Mesenchymal stem cell (in vitro differentiated cells and primary cell): ENCODE measurements around the gene NUAK1.
A peak's percentile ranks its signal among the peaks of the same experiment; 100 is the strongest.

ENCODE experiments used
- DNase-seq: peaks from one replicate; pipeline ENCODE4 v3.0.0-alpha.2; 2013
- H2AFZ ChIP-seq: one replicate; pipeline ENCODE4 v1.6.1; 2013; ENCODE audit warnings: low read depth, mild to moderate bottlenecking, control low read depth, inconsistent platforms, low read length, moderate library complexity
- H2AK5ac ChIP-seq: 2 replicates; pipeline ENCODE4 v1.6.1; 2013; ENCODE audit warnings: low read length, moderate library complexity, mild to moderate bottlenecking, inconsistent platforms; ENCODE audit not compliant: severe bottlenecking
- H2BK120ac ChIP-seq: one replicate; pipeline ENCODE4 v1.6.1; 2013; ENCODE audit warnings: low read depth, mild to moderate bottlenecking, inconsistent platforms, low read length, moderate library complexity
- H2BK12ac ChIP-seq, 2 experiments: one replicate each; pipeline ENCODE4 v1.6.1; 2013; ENCODE audit warnings: inconsistent platforms in 2 of 2, low read length in 2 of 2, mild to moderate bottlenecking in 2 of 2, moderate library complexity in 2 of 2, control low read depth in 1 of 2
- H2BK15ac ChIP-seq: one replicate; pipeline ENCODE4 v1.6.1; 2013; ENCODE audit warnings: mild to moderate bottlenecking, low read depth, inconsistent platforms; ENCODE audit not compliant: poor library complexity, severe bottlenecking
- H2BK5ac ChIP-seq: 2 replicates; pipeline ENCODE4 v1.6.1; 2013; ENCODE audit warnings: low read depth, mild to moderate bottlenecking, low read length, control low read depth, inconsistent platforms; ENCODE audit not compliant: poor library complexity, severe bottlenecking
- H3K14ac ChIP-seq, 2 experiments: one replicate each; pipeline ENCODE4 v1.6.1; 2013; ENCODE audit warnings: inconsistent platforms in 2 of 2, low read length in 2 of 2, control low read depth in 1 of 2, mild to moderate bottlenecking in 1 of 2, moderate library complexity in 1 of 2
- H3K18ac ChIP-seq, 2 experiments: one replicate each; pipeline ENCODE4 v1.6.1; 2013; ENCODE audit warnings: inconsistent platforms in 2 of 2, low read length in 2 of 2, control low read depth in 1 of 2, low read depth in 1 of 2, mild to moderate bottlenecking in 1 of 2
- H3K23ac ChIP-seq, 2 experiments: one replicate each; pipeline ENCODE4 v1.6.1; 2013; ENCODE audit warnings: inconsistent platforms in 2 of 2, low read length in 2 of 2, mild to moderate bottlenecking in 2 of 2, moderate library complexity in 2 of 2, control low read depth in 1 of 2
- H3K27ac ChIP-seq: 2 replicates; pipeline ENCODE4 v1.5.1; 2013; ENCODE audit warnings: mild to moderate bottlenecking, moderate library complexity, low read length, control low read depth, inconsistent platforms; ENCODE audit not compliant: poor library complexity, severe bottlenecking
- H3K27me3 ChIP-seq, 2 experiments: 2 replicates each; pipeline versions ENCODE4 v1.6.1 to v1.7.0; 2013; ENCODE audit warnings: low read length in 2 of 2, mild to moderate bottlenecking in 2 of 2, moderate library complexity in 2 of 2, control low read depth in 1 of 2, inconsistent platforms in 1 of 2; ENCODE audit not compliant: control insufficient read depth in 1 of 2, insufficient read depth in 1 of 2
- H3K36me3 ChIP-seq, 2 experiments: 2 replicates each; pipeline versions ENCODE4 v1.6.1 to v1.7.0; 2013; ENCODE audit warnings: low read length in 2 of 2, control low read depth in 1 of 2, inconsistent platforms in 1 of 2, low read depth in 1 of 2, mild to moderate bottlenecking in 1 of 2; ENCODE audit not compliant: insufficient read depth in 2 of 2, control insufficient read depth in 1 of 2
- H3K4ac ChIP-seq, 2 experiments: one replicate each; pipeline ENCODE4 v1.6.1; 2013; ENCODE audit warnings: inconsistent platforms in 2 of 2, low read length in 2 of 2, mild to moderate bottlenecking in 2 of 2, moderate library complexity in 2 of 2, control low read depth in 1 of 2, low read depth in 1 of 2
- H3K4me1 ChIP-seq: 2 replicates; pipeline ENCODE4 v1.6.1; 2013; ENCODE audit warnings: low read depth, low read length, control low read depth; ENCODE audit not compliant: control insufficient read depth, insufficient read depth
- H3K4me2 ChIP-seq: 2 replicates; pipeline ENCODE4 v1.6.1; 2013; ENCODE audit warnings: low read length, mild to moderate bottlenecking, inconsistent platforms; ENCODE audit not compliant: poor library complexity, severe bottlenecking
- H3K4me3 ChIP-seq, 2 experiments: 2 replicates each; pipeline versions ENCODE4 v1.5.1 to v1.7.0; 2013; ENCODE audit warnings: low read length in 2 of 2, mild to moderate bottlenecking in 2 of 2, control low read depth in 1 of 2, low read depth in 1 of 2; ENCODE audit not compliant: insufficient read depth in 1 of 2
- H3K79me1 ChIP-seq: replicated peaks from 2 replicates; pipeline ENCODE4 v1.6.1; 2013; ENCODE audit warnings: mild to moderate bottlenecking, control low read depth, low read length, inconsistent platforms; ENCODE audit not compliant: poor library complexity, severe bottlenecking
- H3K9ac ChIP-seq: 2 replicates; pipeline ENCODE4 v1.7.0; 2013; ENCODE audit warnings: mild to moderate bottlenecking, low read length, moderate library complexity
- H3K9me3 ChIP-seq: 2 replicates; pipeline ENCODE4 v1.7.0; 2013; ENCODE audit warnings: mild to moderate bottlenecking, low read length; ENCODE audit not compliant: control insufficient read depth
- H4K8ac ChIP-seq: one replicate; pipeline ENCODE4 v1.6.1; 2013; ENCODE audit warnings: inconsistent platforms, mild to moderate bottlenecking, low read length, moderate library complexity
- H4K91ac ChIP-seq: one replicate; pipeline ENCODE4 v1.6.1; 2013; ENCODE audit warnings: mild to moderate bottlenecking, low read length, inconsistent platforms
- WGBS: methylation state at CpG from one replicate; pipeline ENCODE4 v1.1.7; 2013; ENCODE audit warnings: mixed read lengths; 5-methylcytosine and 5-hydroxymethylcytosine counted together

NUAK1 gene

GRCh38 chr12:106110626-106111300, 28.0 kb downstream of the NUAK1 start:
- Histone ChIP-seq H3K4me1 (peaks cover 36% of the 10 kb centered on the region), H4K8ac (peak overlapping the region; percentile 55), H3K18ac (peak overlapping the region in 1 of 2 experiments; percentile 14), H3K27ac (no peak overlapping the region), H3K4me2 (no peak overlapping the region), H3K79me1 (peaks cover 27% of the 10 kb centered on the region), H3K23ac (no peak overlapping the region), H3K4ac (peak overlapping the region in 1 of 2 experiments; percentile 44), H4K91ac (no peak overlapping the region), H3K14ac (no peak overlapping the region), H3K9ac (no peak overlapping the region), H3K9me3 (no peaks in the 10 kb centered on the region), H2AK5ac (peak overlapping the region; percentile 61), H2BK12ac (peak overlapping the region; percentile 4 to 5), H3K4me3 (no peak overlapping the region), H3K36me3 (peaks cover 0 to 8% of the 10 kb centered on the region in 2 experiments), H2BK15ac (peak overlapping the region; percentile 26), H3K27me3 (no peaks in the 10 kb centered on the region), H2BK5ac (no peak overlapping the region), H2BK120ac (no peak overlapping the region), H2AFZ (no peak overlapping the region)
- 100% methylated on average over 3 of the region's 4 CpGs for WGBS
- DNase-seq = no peak

GRCh38 chr12:106109168-106109910, 29.4 kb downstream of the NUAK1 start:
- 52% methylated on average over 4 of the region's 4 CpGs for WGBS
- no peak overlapping the region for H3K27ac ChIP-seq
- H2AFZ ChIP-seq = no peak overlapping the region
- H2BK120ac ChIP-seq = no peak overlapping the region
- H3K4me2 ChIP-seq = no peak overlapping the region
- no peak overlapping the region for H2BK12ac ChIP-seq
- peak; percentile 46 for DNase-seq
- H4K8ac ChIP-seq = no peak overlapping the region
- H3K4ac ChIP-seq = no peak overlapping the region
- peak overlapping the region in 1 of 2 experiments; percentile 25 for H3K18ac ChIP-seq
- no peak overlapping the region for H3K23ac ChIP-seq
- H3K36me3 ChIP-seq = peaks cover 0 to 3% of the 10 kb centered on the region in 2 experiments
- H2AK5ac ChIP-seq = no peak overlapping the region
- peaks cover 33% of the 10 kb centered on the region for H3K4me1 ChIP-seq
- peak overlapping the region; percentile 35 for H4K91ac ChIP-seq
- no peak overlapping the region for H3K14ac ChIP-seq
- no peak overlapping the region for H2BK15ac ChIP-seq
- H3K27me3 ChIP-seq = no peaks in the 10 kb centered on the region
- no peak overlapping the region for H2BK5ac ChIP-seq
- peaks cover 25% of the 10 kb centered on the region for H3K79me1 ChIP-seq
- no peak overlapping the region for H3K4me3 ChIP-seq
- H3K9ac ChIP-seq = no peak overlapping the region
- H3K9me3 ChIP-seq = no peaks in the 10 kb centered on the region

- 72% methylated on average over 2 of the region's 4 CpGs for WGBS
- H3K9me3 ChIP-seq = no peaks in the 10 kb centered on the region
- H3K4me2 ChIP-seq = no peak overlapping the region
- no peak overlapping the region for H4K91ac ChIP-seq
- H3K9ac ChIP-seq = peak overlapping the region; percentile 16
- H3K4me3 ChIP-seq = no peak overlapping the region
- H3K4ac ChIP-seq = no peak overlapping the region
- H3K27ac ChIP-seq = no peak overlapping the region
- peak; percentile 53 for DNase-seq
- H3K36me3 ChIP-seq = peaks cover 0 to 6% of the 10 kb centered on the region in 2 experiments
- peak overlapping the region in 1 of 2 experiments; percentile 99 for H2BK12ac ChIP-seq
- H2AK5ac ChIP-seq = peak overlapping the region; percentile 51
- no peak overlapping the region for H2BK15ac ChIP-seq
- H4K8ac ChIP-seq = no peak overlapping the region
- H3K14ac ChIP-seq = no peak overlapping the region
- H3K18ac ChIP-seq = peak overlapping the region in 1 of 2 experiments; percentile 73
- H3K79me1 ChIP-seq = peaks cover 29% of the 10 kb centered on the region
- peak overlapping the region; percentile 51 for H2BK120ac ChIP-seq
- no peaks in the 10 kb centered on the region for H3K27me3 ChIP-seq
- H2AFZ ChIP-seq = no peak overlapping the region
- H3K23ac ChIP-seq = no peak overlapping the region
- H2BK5ac ChIP-seq = no peak overlapping the region
- peaks cover 31% of the 10 kb centered on the region for H3K4me1 ChIP-seq
Measured at GRCh38 chr12:106108185-106108835, 30.4 kb downstream of the NUAK1 start.

- Histone ChIP-seq H3K4me2 (no peak overlapping the region), H3K36me3 (peaks cover 0 to 13% of the 10 kb centered on the region in 2 experiments), H2AK5ac (peak overlapping the region; percentile 61), H3K4me1 (peaks cover 25% of the 10 kb centered on the region), H2BK12ac (peak overlapping the region; percentile 82 to 99), H2BK120ac (peak overlapping the region; percentile 75), H3K79me1 (peaks cover 34% of the 10 kb centered on the region), H3K27ac (peak overlapping the region; percentile 44), H4K91ac (peak overlapping the region; percentile 74), H3K4me3 (no peak overlapping the region), H2AFZ (no peak overlapping the region), H3K4ac (peak overlapping the region; percentile 53 to 75), H2BK15ac (no peak overlapping the region), H3K27me3 (no peaks in the 10 kb centered on the region), H2BK5ac (no peak overlapping the region), H3K9me3 (no peaks in the 10 kb centered on the region), H3K9ac (no peak overlapping the region), H4K8ac (peak overlapping the region; percentile 63), H3K14ac (no peak overlapping the region), H3K23ac (no peak overlapping the region), H3K18ac (peak overlapping the region; percentile 54 to 78)
- peak; percentile 60 for DNase-seq
- WGBS = 38% methylated on average over 2 of the region's 2 CpGs
Measured at GRCh38 chr12:106107566-106107965, 31.2 kb downstream of the NUAK1 start.
